HEK293 (cell line): ENCODE measurements around the gene NDRG3.

Source experiments
- CTCF ChIA-PET: fragments of 350-600 bp; formaldehyde crosslinking; extraction: SDS; loops from one replicate; lab custom pipeline; 2021; ENCODE audit warnings: antibody characterized with exemption; lab: Yijun Ruan, JAX
- POLR2A ChIA-PET: fragments of 300-600 bp; formaldehyde crosslinking; extraction: SDS; loops from one replicate; lab custom pipeline; 2020; ENCODE audit warnings: antibody characterized with exemption, inconsistent platforms; lab: Yijun Ruan, JAX
- H3K27ac ChIP-seq: fragments of 200-500 bp; sonication (Bioruptor generic); 2 replicates; pipeline ENCODE4 v1.5.1; 2014; ENCODE audit warnings: low read depth, low read length, control low read depth, inconsistent platforms; ENCODE audit errors: extremely low read depth
- H3K36me3 ChIP-seq, 2 experiments: fragments of 200-500 bp in 1 of 2; sonication (Bioruptor generic) in 1 of 2; 1 replicate in 1 of 2; 2 replicates in 1 of 2; pipeline ENCODE4 v1.5.1; 2014 to 2017; ENCODE audit warnings: inconsistent platforms in 2 of 2, low read length in 2 of 2; ENCODE audit not compliant: control insufficient read depth in 2 of 2, insufficient read depth in 1 of 2
- H3K4me1 ChIP-seq: fragments of 200-500 bp; sonication (Bioruptor generic); 2 replicates; pipeline ENCODE4 v1.5.1; 2014; ENCODE audit warnings: mild to moderate bottlenecking, low read length, inconsistent platforms; ENCODE audit not compliant: control insufficient read depth, insufficient read depth
- H3K4me3 ChIP-seq: 2 replicates; pipeline ENCODE4 v1.5.1; 2011; ENCODE audit warnings: low read depth, mild to moderate bottlenecking, control low read depth, low read length, moderate library complexity
- H3K9me3 ChIP-seq: fragments of 200-500 bp; sonication (Bioruptor generic); 2 replicates; pipeline ENCODE4 v1.5.1; 2014; ENCODE audit warnings: low read depth, low read length, inconsistent platforms; ENCODE audit not compliant: control insufficient read depth, insufficient read depth
- MYNN ChIP-seq: fragments of 450-650 bp; formaldehyde crosslinking; IDR thresholded peaks from 2 replicates; pipeline ENCODE4 v1.5.1; 2016; ENCODE audit warnings: missing biosample characterization, missing genetic modification characterization, borderline replicate concordance
- WT1 ChIP-seq: fragments of 450-650 bp; formaldehyde crosslinking; IDR thresholded peaks from 2 replicates; pipeline ENCODE4 v1.5.1; 2016; ENCODE audit warnings: missing biosample characterization, missing genetic modification characterization
- ZBTB20 ChIP-seq: fragments of 450-650 bp; formaldehyde crosslinking; IDR thresholded peaks from 2 replicates; pipeline ENCODE4 v1.5.1; 2016; ENCODE audit warnings: missing biosample characterization, missing genetic modification characterization
- ZFP3 ChIP-seq: fragments of 450-650 bp; formaldehyde crosslinking; IDR thresholded peaks from 2 replicates; pipeline ENCODE4 v1.5.1; 2016; ENCODE audit warnings: low read depth, missing biosample characterization, missing genetic modification characterization
- ZNF202 ChIP-seq: fragments of 450-650 bp; formaldehyde crosslinking; IDR thresholded peaks from 2 replicates; pipeline ENCODE4 v1.5.1; 2016; ENCODE audit warnings: missing biosample characterization, missing genetic modification characterization, borderline replicate concordance
- ZNF223 ChIP-seq: fragments of 450-650 bp; formaldehyde crosslinking; IDR thresholded peaks from 2 replicates; pipeline ENCODE4 v1.5.1; 2016; ENCODE audit warnings: missing biosample characterization, missing genetic modification characterization
- ZNF23 ChIP-seq: fragments of 450-650 bp; formaldehyde crosslinking; IDR thresholded peaks from 2 replicates; pipeline ENCODE4 v1.5.1; 2016; ENCODE audit warnings: missing biosample characterization, missing genetic modification characterization, borderline replicate concordance
- ZNF239 ChIP-seq: fragments of 450-650 bp; formaldehyde crosslinking; IDR thresholded peaks from 2 replicates; pipeline ENCODE4 v1.5.1; 2016; ENCODE audit warnings: missing biosample characterization, missing genetic modification characterization
- ZNF350 ChIP-seq: fragments of 450-650 bp; formaldehyde crosslinking; IDR thresholded peaks from 2 replicates; pipeline ENCODE4 v1.5.0; 2017; ENCODE audit warnings: missing biosample characterization, mild to moderate bottlenecking, missing genetic modification characterization
- ZNF561 ChIP-seq: fragments of 450-650 bp; IDR thresholded peaks from 2 replicates; pipeline ENCODE4 v1.5.1; 2018; ENCODE audit warnings: missing biosample characterization, missing genetic modification characterization, borderline replicate concordance
- ZNF621 ChIP-seq: fragments of 450-650 bp; formaldehyde crosslinking; IDR thresholded peaks from 2 replicates; pipeline ENCODE4 v1.5.1; 2017; ENCODE audit warnings: missing biosample characterization, missing genetic modification characterization
- ZNF623 ChIP-seq: fragments of 450-650 bp; formaldehyde crosslinking; IDR thresholded peaks from 2 replicates; pipeline ENCODE4 v1.5.1; 2016; ENCODE audit warnings: missing biosample characterization, missing genetic modification characterization
- ZNF629 ChIP-seq: fragments of 450-650 bp; formaldehyde crosslinking; IDR thresholded peaks from 2 replicates; pipeline ENCODE4 v1.5.1; 2017; ENCODE audit warnings: missing biosample characterization, missing genetic modification characterization
- ZNF707 ChIP-seq: fragments of 450-650 bp; formaldehyde crosslinking; IDR thresholded peaks from 2 replicates; pipeline ENCODE4 v1.5.1; 2016; ENCODE audit warnings: missing biosample characterization, missing genetic modification characterization
- ZNF768 ChIP-seq: fragments of 450-650 bp; formaldehyde crosslinking; IDR thresholded peaks from 2 replicates; pipeline ENCODE4 v1.5.1; 2018; ENCODE audit warnings: missing biosample characterization, mild to moderate bottlenecking, missing genetic modification characterization
- ZNF776 ChIP-seq: fragments of 450-650 bp; formaldehyde crosslinking; IDR thresholded peaks from 2 replicates; pipeline ENCODE4 v1.5.0; 2017; ENCODE audit warnings: missing biosample characterization, missing genetic modification characterization, borderline replicate concordance
- TF ChIP-seq, protein P1 (sequence below): fragments of 450-650 bp; formaldehyde crosslinking; IDR thresholded peaks from 2 replicates; pipeline ENCODE4 v1.5.1; 2016; ENCODE audit warnings: missing biosample characterization, missing genetic modification characterization, borderline replicate concordance
- TF ChIP-seq, protein P2 (sequence below): fragments of 450-650 bp; formaldehyde crosslinking; IDR thresholded peaks from 2 replicates; pipeline ENCODE4 v1.5.1; 2016; ENCODE audit warnings: missing biosample characterization, missing genetic modification characterization
- TF ChIP-seq, protein P3 (sequence below): fragments of 450-650 bp; formaldehyde crosslinking; IDR thresholded peaks from 2 replicates; pipeline ENCODE4 v1.5.1; 2016; ENCODE audit warnings: missing biosample characterization, missing genetic modification characterization
- TF ChIP-seq, protein P4 (sequence below): fragments of 450-650 bp; formaldehyde crosslinking; IDR thresholded peaks from 2 replicates; pipeline ENCODE4 v1.5.1; 2017; ENCODE audit warnings: missing biosample characterization, mild to moderate bottlenecking, missing genetic modification characterization, moderate library complexity
- TF ChIP-seq, protein P5 (sequence below): fragments of 450-650 bp; formaldehyde crosslinking; IDR thresholded peaks from 2 replicates; pipeline ENCODE4 v1.5.1; 2016; ENCODE audit warnings: missing biosample characterization, missing genetic modification characterization, borderline replicate concordance

NDRG3 gene

DNA sequence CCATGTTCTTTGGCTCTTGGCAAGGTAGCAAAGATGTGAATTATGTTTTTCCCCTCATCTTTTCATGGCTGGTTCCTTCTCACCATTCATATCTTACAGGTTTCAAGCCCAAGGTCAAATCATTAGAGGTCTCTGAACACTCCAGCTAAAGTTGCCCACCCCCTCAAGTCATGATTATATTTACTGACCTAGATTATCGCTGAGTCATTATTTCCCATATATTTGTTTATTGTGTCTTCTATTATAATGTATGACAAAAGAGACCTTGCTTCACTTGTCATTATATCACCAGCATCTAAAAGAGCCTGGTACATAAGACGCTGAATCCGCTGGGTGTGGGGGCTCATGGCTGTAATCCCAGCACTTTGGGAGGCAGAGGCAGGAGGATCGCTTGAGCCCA lies 15.2 kb upstream of the NDRG3 start:
- Histone ChIP-seq H3K4me3 (no peak overlapping the region), H3K4me1 (no peaks in the 10 kb centered on the region), H3K36me3 (peaks cover 54 to 61% of the 10 kb centered on the region in 2 experiments), H3K9me3 (no peaks in the 10 kb centered on the region), H3K27ac (no peak overlapping the region)
- no peak for TF ChIP-seq ZNF23 (tag by site-specific recombination)
- TF ChIP-seq ZNF776 (tag by site-specific recombination): no peak
- TF ChIP-seq, protein P1, sequence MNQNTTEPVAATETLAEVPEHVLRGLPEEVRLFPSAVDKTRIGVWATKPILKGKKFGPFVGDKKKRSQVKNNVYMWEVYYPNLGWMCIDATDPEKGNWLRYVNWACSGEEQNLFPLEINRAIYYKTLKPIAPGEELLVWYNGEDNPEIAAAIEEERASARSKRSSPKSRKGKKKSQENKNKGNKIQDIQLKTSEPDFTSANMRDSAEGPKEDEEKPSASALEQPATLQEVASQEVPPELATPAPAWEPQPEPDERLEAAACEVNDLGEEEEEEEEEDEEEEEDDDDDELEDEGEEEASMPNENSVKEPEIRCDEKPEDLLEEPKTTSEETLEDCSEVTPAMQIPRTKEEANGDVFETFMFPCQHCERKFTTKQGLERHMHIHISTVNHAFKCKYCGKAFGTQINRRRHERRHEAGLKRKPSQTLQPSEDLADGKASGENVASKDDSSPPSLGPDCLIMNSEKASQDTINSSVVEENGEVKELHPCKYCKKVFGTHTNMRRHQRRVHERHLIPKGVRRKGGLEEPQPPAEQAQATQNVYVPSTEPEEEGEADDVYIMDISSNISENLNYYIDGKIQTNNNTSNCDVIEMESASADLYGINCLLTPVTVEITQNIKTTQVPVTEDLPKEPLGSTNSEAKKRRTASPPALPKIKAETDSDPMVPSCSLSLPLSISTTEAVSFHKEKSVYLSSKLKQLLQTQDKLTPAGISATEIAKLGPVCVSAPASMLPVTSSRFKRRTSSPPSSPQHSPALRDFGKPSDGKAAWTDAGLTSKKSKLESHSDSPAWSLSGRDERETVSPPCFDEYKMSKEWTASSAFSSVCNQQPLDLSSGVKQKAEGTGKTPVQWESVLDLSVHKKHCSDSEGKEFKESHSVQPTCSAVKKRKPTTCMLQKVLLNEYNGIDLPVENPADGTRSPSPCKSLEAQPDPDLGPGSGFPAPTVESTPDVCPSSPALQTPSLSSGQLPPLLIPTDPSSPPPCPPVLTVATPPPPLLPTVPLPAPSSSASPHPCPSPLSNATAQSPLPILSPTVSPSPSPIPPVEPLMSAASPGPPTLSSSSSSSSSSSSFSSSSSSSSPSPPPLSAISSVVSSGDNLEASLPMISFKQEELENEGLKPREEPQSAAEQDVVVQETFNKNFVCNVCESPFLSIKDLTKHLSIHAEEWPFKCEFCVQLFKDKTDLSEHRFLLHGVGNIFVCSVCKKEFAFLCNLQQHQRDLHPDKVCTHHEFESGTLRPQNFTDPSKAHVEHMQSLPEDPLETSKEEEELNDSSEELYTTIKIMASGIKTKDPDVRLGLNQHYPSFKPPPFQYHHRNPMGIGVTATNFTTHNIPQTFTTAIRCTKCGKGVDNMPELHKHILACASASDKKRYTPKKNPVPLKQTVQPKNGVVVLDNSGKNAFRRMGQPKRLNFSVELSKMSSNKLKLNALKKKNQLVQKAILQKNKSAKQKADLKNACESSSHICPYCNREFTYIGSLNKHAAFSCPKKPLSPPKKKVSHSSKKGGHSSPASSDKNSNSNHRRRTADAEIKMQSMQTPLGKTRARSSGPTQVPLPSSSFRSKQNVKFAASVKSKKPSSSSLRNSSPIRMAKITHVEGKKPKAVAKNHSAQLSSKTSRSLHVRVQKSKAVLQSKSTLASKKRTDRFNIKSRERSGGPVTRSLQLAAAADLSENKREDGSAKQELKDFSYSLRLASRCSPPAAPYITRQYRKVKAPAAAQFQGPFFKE (tag by site-specific recombination): no peak
- no peak for TF ChIP-seq ZNF621 (tag by site-specific recombination)
- TF ChIP-seq ZNF350 (tag by site-specific recombination): no peak
- TF ChIP-seq ZNF561 (tag by site-specific recombination): no peak
- TF ChIP-seq ZNF629 (tag by site-specific recombination): no peak
- no peak for TF ChIP-seq ZNF768 (tag by site-specific recombination)
- no peak for TF ChIP-seq ZNF623
- TF ChIP-seq ZNF707 (tag by site-specific recombination): no peak
- TF ChIP-seq, protein P2, sequence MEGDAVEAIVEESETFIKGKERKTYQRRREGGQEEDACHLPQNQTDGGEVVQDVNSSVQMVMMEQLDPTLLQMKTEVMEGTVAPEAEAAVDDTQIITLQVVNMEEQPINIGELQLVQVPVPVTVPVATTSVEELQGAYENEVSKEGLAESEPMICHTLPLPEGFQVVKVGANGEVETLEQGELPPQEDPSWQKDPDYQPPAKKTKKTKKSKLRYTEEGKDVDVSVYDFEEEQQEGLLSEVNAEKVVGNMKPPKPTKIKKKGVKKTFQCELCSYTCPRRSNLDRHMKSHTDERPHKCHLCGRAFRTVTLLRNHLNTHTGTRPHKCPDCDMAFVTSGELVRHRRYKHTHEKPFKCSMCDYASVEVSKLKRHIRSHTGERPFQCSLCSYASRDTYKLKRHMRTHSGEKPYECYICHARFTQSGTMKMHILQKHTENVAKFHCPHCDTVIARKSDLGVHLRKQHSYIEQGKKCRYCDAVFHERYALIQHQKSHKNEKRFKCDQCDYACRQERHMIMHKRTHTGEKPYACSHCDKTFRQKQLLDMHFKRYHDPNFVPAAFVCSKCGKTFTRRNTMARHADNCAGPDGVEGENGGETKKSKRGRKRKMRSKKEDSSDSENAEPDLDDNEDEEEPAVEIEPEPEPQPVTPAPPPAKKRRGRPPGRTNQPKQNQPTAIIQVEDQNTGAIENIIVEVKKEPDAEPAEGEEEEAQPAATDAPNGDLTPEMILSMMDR (tag by site-specific recombination): no peak
- ChIA-PET POLR2A (no interaction called here), CTCF (interaction anchor here (1.0 kb wide), 1 partner anchor 13 kb away, joined by 7 read pairs; no protein-coding TSS in a partner anchor)

DNA sequence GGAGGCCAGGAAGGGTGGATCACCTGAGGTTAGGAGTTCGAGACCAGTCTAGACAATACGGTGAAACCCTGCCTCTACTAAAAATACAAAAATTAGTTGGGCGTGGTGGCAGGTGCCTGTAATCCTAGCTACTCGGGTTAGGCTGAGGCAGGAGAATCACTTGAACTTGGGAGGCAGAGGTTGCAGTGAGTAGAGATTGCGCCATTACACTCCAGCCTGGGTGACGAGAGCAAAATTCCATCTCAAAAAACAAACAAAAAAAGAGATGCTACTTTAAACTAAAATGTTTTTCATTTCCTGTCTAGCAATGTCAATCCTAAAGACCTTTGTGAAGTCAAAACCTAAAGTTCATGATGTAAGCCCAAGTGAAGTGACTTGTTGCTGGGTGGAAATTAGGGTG lies 14.8 kb upstream of the NDRG3 start:
- no peak overlapping the region for H3K4me3 ChIP-seq
- H3K9me3 ChIP-seq: no peaks in the 10 kb centered on the region
- no peak overlapping the region for H3K27ac ChIP-seq
- TF ChIP-seq, protein P3, sequence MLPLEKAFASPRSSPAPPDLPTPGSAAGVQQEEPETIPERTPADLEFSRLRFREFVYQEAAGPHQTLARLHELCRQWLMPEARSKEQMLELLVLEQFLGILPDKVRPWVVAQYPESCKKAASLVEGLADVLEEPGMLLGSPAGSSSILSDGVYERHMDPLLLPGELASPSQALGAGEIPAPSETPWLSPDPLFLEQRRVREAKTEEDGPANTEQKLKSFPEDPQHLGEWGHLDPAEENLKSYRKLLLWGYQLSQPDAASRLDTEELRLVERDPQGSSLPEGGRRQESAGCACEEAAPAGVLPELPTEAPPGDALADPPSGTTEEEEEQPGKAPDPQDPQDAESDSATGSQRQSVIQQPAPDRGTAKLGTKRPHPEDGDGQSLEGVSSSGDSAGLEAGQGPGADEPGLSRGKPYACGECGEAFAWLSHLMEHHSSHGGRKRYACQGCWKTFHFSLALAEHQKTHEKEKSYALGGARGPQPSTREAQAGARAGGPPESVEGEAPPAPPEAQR: no peak
- TF ChIP-seq ZBTB20 (tag by site-specific recombination) (no peak), ZNF202 (tag by site-specific recombination) (no peak), ZNF223 (tag by site-specific recombination) (no peak), ZNF768 (tag by site-specific recombination) (no peak), MYNN (no peak), ZNF561 (tag by site-specific recombination) (no peak), WT1 (tag by site-specific recombination) (no peak), ZNF239 (no peak), ZFP3 (tag by site-specific recombination) (no peak)
- TF ChIP-seq, protein P4, sequence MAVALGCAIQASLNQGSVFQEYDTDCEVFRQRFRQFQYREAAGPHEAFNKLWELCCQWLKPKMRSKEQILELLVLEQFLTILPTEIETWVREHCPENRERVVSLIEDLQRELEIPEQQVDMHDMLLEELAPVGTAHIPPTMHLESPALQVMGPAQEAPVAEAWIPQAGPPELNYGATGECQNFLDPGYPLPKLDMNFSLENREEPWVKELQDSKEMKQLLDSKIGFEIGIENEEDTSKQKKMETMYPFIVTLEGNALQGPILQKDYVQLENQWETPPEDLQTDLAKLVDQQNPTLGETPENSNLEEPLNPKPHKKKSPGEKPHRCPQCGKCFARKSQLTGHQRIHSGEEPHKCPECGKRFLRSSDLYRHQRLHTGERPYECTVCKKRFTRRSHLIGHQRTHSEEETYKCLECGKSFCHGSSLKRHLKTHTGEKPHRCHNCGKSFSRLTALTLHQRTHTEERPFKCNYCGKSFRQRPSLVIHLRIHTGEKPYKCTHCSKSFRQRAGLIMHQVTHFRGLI: no peak
- TF ChIP-seq, protein P5, sequence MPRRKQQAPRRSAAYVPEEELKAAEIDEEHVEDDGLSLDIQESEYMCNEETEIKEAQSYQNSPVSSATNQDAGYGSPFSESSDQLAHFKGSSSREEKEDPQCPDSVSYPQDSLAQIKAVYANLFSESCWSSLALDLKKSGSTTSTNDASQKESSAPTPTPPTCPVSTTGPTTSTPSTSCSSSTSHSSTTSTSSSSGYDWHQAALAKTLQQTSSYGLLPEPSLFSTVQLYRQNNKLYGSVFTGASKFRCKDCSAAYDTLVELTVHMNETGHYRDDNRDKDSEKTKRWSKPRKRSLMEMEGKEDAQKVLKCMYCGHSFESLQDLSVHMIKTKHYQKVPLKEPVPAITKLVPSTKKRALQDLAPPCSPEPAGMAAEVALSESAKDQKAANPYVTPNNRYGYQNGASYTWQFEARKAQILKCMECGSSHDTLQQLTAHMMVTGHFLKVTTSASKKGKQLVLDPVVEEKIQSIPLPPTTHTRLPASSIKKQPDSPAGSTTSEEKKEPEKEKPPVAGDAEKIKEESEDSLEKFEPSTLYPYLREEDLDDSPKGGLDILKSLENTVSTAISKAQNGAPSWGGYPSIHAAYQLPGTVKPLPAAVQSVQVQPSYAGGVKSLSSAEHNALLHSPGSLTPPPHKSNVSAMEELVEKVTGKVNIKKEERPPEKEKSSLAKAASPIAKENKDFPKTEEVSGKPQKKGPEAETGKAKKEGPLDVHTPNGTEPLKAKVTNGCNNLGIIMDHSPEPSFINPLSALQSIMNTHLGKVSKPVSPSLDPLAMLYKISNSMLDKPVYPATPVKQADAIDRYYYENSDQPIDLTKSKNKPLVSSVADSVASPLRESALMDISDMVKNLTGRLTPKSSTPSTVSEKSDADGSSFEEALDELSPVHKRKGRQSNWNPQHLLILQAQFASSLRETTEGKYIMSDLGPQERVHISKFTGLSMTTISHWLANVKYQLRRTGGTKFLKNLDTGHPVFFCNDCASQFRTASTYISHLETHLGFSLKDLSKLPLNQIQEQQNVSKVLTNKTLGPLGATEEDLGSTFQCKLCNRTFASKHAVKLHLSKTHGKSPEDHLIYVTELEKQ (tag by site-specific recombination): no peak
- TF ChIP-seq, all 188 proteins: peak for 0
- Histone ChIP-seq H3K36me3 (peaks cover 54 to 63% of the 10 kb centered on the region in 2 experiments), H3K4me1 (no peaks in the 10 kb centered on the region)
- POLR2A ChIA-PET: no interaction called here
- CTCF ChIA-PET: interaction anchor here (1.0 kb wide), 1 partner anchor 14 kb away, joined by 7 read pairs; no protein-coding TSS in a partner anchor
